HG03342 (cell line): ENCODE measurements around the gene ALK.

Experiments
- ATAC-seq: cut with Tn5 transposase; IDR thresholded peaks from one replicate; pipeline ENCODE4 v1.9.1; 2021; ENCODE audit warnings: mild to moderate bottlenecking, moderate library complexity; ENCODE audit not compliant: unreplicated experiment

ALK gene

GRCh38 chr2:29377788-29378187, 543.6 kb downstream of the ALK start:
- no peak for ATAC-seq

DNA sequence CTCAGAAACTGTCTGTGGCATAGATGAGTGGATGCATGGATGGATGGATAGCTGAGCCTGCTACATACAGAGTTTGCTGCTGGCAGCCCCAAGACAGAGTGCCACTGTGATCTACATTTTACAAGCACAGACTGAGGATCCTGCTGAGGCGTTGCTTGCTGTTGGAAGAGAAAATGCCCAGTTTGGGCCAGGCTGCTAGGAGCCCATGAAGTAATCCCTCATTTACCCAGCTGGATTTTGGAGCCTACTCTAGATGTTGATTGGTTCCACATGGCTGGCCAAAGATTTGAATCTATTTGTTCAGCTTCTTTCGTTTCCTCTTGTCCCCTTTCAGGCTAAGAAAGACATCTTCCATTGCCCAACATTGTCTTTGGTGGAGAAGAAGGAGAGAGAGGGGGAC, 544.8 kb downstream of the ALK start:
- no peak for ATAC-seq

DNA sequence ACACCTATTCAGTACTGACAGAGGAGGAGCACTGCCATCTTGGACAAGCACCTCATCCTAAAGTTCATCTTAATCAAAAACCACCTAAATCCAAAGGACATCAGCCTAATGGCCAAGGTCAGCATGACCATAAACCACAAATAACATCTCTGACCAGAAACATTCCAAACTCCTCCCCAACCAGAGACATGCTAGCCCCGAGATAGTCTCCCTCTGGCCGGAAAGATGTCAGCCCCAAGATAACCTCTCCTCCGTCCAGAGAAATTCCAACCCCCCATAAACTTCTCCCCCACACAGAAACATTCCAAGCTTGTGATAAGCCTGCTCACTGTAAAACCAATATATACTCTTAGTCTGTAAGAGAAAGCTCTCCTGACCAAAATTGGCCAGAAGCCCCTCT, 545.5 kb downstream of the ALK start:
- no peak for ATAC-seq

GRCh38 chr2:29374823-29375222, 546.6 kb downstream of the ALK start:
- ATAC-seq, result no peak

- no peak for ATAC-seq
Observed at GRCh38 chr2:29373870-29374269, 547.5 kb downstream of the ALK start.

GRCh38 chr2:29372185-29372584, 549.2 kb downstream of the ALK start:
- ATAC-seq, result no peak

DNA sequence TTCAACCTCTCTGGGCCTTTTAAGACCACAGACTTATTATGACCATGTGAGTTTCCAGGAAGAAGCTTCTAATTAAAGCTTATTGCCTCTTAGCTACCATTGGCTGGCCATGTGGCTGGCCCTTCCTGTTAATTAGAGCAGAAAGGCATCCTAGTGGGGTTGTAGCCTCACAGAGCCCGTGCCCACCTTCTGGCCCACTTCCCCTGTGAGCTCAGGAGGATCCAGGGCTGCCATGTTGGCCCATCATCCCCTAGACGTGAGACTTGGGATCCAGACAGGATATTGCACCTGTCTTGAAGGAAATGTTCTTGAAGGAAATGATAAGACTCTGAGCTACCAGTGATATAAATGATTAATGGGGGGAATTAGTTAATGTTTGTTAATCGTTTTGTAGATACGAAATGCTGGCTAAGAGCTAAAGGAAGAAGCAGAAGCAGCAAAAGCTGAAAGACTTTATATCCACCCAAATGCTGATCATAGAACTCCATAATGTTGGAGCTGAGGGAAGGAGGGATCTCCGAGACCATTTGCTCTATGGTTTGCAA, 550.7 kb downstream of the ALK start:
- no peak for ATAC-seq

DNA sequence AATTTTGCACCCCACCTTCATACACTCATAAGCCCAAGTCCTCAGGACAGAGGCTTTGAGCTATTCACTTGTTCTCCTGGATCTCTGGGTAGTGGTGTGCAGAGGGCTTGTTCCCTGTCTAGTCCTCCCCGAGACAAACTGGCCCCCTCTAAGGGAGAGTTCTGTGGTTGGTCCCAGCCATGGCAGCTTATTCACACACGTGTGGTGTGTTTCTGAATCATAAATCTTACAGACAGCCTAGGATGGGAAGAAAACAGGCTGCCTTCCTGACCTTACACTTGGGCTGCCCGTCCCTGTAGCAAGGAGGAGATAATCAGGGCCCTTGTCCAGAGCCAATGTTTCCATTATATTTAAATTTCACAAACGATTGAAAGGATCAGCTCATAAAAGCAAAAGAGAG, 551.2 kb downstream of the ALK start:
- no peak for ATAC-seq

- ATAC-seq, result no peak
Observed at GRCh38 chr2:29368659-29369040, 552.7 kb downstream of the ALK start.

GRCh38 chr2:29367986-29368658, 553.3 kb downstream of the ALK start:
- no peak for ATAC-seq

- ATAC-seq, result no peak
Observed at GRCh38 chr2:29363111-29363510, 558.3 kb downstream of the ALK start.

DNA sequence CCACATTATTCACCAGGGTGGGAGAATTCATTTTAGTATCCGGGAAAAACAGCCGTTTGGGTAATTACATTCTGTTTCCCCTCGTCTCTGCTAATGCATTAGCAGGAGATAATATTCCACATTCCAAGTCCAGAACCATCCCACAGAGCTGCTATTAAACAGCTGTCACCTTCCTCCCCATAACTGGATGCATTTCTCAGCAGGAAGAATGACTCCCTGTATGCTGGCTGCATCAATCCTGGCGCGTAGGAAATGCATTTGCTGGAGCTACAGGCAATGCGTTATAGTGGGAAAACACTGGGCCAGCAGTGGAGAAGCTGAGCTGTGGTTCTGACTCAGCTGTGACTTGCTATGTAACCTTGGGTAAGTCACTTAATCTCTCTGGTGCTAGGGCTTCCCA, 560.2 kb downstream of the ALK start:
- no peak for ATAC-seq

DNA sequence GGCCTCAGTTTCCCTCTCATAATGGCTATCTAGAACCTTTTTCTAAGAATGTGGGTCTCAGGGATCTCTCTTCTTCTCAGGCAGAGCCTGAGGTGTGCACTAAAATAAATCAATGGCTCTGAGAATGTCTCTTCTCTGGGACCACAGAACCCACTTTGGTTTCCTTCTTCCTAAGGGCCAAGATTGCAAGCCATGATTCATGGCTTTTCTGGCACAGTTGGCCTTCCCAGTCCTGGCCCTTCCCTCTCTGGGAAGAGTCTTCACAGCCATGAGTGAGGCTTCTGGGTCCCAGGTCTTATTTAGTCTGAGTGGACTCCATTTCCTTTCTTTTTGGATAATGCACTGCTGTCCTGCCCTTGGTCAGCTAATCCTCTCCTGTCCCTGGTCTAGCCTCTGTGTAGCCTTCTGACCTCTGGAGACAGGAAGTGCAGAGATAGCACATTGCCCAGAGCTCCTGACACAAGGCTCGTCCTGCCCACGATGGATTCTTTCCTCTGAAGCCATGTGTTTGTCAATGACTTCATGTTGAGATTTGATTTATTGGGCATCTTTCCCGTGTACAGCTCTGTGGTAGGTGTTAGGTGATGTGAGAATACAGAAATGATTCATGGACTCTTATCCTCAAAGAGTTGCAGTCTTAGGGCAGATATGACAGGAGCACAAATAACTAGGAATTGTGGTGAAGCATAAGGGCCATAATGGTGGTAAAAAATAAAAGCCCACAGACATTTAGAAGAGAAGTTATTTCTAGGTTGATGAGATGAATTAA, 561.2 kb downstream of the ALK start:
- ATAC-seq, result no peak

- ATAC-seq, result no peak
Observed at GRCh38 chr2:29353403-29353991, 567.9 kb downstream of the ALK start.

DNA sequence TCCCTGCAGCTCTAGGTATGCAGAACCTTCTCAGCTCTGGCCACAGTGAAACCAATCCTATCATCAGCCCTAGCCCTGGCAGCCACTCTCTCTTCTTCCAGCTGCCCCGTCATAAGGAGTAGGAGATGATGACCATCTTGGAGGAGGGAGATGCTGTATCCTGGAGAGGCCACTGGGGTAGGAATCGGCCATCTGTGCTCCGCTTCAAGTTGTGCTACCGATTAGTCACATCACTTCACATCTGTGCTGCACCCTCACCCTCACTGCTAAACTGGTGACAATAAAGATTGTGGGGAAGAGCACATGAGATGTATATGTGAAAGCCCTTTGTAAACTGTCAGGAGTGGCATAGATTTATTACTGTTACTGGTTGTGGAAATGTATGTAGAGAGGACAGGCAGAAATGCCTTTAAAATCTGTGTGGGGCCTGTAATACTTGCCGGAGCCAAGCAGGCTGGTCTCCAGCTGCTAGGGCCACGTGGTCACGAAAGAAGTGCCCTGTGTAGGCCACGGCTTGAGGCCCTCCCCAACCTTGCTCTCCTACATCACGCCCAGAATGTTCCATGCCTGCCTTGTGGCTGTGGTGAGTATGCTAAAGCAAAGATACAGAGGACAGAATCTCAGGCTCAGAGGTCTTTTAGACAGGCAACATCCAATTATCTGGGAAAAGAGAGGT, 569.3 kb downstream of the ALK start:
- no peak for ATAC-seq

- ATAC-seq, result no peak
Observed at GRCh38 chr2:29351248-29351647, 570.1 kb downstream of the ALK start.

DNA sequence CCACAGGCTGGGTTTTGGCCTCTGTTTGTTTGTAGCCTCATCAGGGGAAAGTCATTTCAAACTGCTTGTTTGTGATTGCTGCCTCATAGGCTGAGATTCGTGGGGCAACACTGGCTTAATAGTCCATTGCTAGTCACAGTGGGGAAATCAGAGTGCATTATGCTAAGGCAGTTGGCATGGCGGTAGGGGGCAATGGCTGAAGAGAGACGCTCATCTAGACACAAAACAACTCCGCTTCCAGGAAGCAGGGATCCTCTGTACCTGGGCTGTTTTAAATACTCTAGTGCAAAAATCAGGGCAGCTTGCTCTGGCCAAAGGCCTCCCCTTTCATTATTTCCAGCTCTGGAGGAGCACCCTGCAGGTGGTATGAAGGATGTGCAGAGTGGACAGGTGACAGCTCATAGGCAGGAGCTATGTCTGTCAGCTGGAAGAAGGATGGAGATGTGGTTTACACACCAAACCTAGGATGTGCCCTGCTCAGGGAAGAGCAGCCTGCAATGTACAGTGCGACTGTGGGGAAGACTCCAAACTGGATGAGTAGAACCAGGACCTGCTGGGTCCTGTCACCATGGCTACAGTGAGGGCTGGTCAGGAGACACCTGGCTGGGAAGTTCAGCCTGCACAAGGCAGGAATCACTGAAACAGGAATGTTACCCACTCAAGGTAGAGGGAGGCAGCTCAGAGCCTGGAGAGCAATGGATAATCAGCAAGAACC, 571.9 kb downstream of the ALK start:
- ATAC-seq, result no peak

DNA sequence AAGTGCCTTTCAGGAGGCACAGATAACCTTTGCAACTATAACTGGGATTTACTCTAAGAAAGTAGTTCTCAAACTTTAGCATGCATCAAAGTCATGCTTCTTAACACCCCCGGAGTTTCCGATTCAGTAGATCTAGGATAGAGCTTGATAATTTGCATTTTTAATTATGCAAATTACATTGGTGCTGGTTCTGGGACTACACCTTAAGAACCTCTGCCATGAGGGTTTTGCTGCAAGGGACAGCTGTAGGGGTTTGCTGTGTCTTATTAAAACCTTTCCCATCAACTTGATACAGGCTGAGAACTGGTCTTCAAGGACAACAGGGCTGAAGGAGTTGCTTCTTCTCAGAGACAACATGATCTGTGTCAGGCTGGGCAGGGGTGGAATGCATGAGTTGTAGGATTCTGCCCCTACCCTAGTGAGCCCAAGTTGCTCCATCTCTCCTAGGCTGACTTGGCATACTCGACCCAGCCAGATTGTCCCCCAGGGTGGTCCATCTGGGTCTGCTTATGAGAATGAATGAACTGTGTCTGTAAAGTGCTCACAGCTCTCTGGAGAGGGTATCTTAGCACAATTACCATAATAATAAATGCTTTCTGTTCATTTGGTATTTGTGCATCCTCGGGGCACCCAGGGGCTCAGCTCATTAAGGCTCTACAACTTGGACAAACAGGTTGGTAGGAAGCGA, 573.5 kb downstream of the ALK start:
- ATAC-seq, result no peak

GRCh38 chr2:29345236-29345635, 576.1 kb downstream of the ALK start:
- ATAC-seq, result no peak

DNA sequence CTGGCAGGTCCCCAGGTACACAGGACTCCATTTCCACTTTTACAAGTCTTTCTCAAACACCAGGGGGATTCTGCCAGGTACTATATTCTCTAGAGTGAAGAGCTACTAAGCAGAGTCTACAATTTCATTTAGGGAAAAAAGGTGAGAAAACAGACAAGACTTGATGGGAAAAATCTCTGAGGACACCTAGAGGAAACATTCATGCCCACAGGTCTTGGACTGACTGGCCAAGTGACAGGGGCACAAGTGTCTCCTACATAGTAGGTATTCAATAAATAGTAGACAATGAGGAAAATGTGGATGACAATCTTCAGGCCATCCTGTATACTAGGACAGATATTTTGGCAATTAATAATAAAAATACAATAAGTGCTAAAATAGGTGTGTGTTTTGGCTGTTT, 577.6 kb downstream of the ALK start:
- ATAC-seq, result no peak
